Neural progenitor cell (in vitro differentiated cells): ENCODE measurements around the gene PPL. TPM values are rescaled to one million over a fixed set of nuclear protein-coding genes. Genes with fewer than 3 reads are reported as not detected.
"Not testable (repeated sequence)": the region's sequence is repeated elsewhere in the genome, so short reads cannot be mapped to it uniquely, and the experiment has no call there.

Experiments used
- DNase-seq: peaks from one replicate; pipeline ENCODE4 v3.0.0-alpha.2; 2016; ENCODE audit warnings: low spot score
- H2AFZ ChIP-seq: fragments of 200-600 bp; sonication (generic); replicated peaks from 2 replicates; pipeline ENCODE4 v1.6.1; 2016; ENCODE audit warnings: antibody characterized with exemption
- H3F3A ChIP-seq: fragments of 200-600 bp; sonication (generic); 2 replicates; pipeline ENCODE4 v1.6.1; 2016; ENCODE audit warnings: antibody characterized with exemption, low read depth
- H3K27ac ChIP-seq: fragments of 200-600 bp; sonication (generic); 2 replicates; pipeline ENCODE4 v1.5.1; 2016; ENCODE audit warnings: mild to moderate bottlenecking
- H3K27me3 ChIP-seq: fragments of 200-600 bp; sonication (generic); 2 replicates; pipeline ENCODE4 v1.6.1; 2016; ENCODE audit warnings: mild to moderate bottlenecking, moderate library complexity
- H3K36me3 ChIP-seq: fragments of 200-600 bp; sonication (generic); 2 replicates; pipeline ENCODE4 v1.5.1; 2016
- H3K4me1 ChIP-seq: fragments of 200-600 bp; sonication (generic); 2 replicates; pipeline ENCODE4 v1.6.1; 2016; ENCODE audit warnings: mixed run types
- H3K4me2 ChIP-seq: fragments of 200-600 bp; sonication (generic); 2 replicates; pipeline ENCODE4 v1.6.1; 2016
- H3K4me3 ChIP-seq: fragments of 200-600 bp; sonication (generic); 2 replicates; pipeline ENCODE4 v1.5.1; 2016
- H3K79me2 ChIP-seq: fragments of 200-600 bp; sonication (generic); 2 replicates; pipeline ENCODE4 v1.6.1; 2016; ENCODE audit warnings: low read depth
- H3K9ac ChIP-seq: fragments of 200-600 bp; sonication (generic); 2 replicates; pipeline ENCODE4 v1.6.1; 2016
- H3K9me3 ChIP-seq: fragments of 200-600 bp; sonication (generic); 2 replicates; pipeline ENCODE4 v1.5.1; 2016; ENCODE audit warnings: low read depth
- H4K20me1 ChIP-seq: fragments of 200-600 bp; sonication (generic); 2 replicates; pipeline ENCODE4 v1.6.1; 2016; ENCODE audit warnings: low read depth
- H3K27ac Mint-ChIP-seq: 3 replicates; pipeline ENCODE4 v1.8.0; 2021; ENCODE audit warnings: mixed read lengths
- H3K27me3 Mint-ChIP-seq: 2 replicates; pipeline ENCODE4 v1.8.0; 2022; ENCODE audit warnings: low read depth, mild to moderate bottlenecking, inconsistent platforms, moderate library complexity, mixed read lengths; ENCODE audit not compliant: insufficient read depth
- H3K36me3 Mint-ChIP-seq: 3 replicates; pipeline ENCODE4 v1.8.0; 2021; ENCODE audit warnings: mixed read lengths
- H3K4me1 Mint-ChIP-seq: 3 replicates; pipeline ENCODE4 v1.8.0; 2021; ENCODE audit warnings: mixed read lengths
- H3K4me3 Mint-ChIP-seq: 3 replicates; pipeline ENCODE4 v1.8.0; 2021; ENCODE audit warnings: mild to moderate bottlenecking, moderate library complexity, mixed read lengths
- H3K9me3 Mint-ChIP-seq: 3 replicates; pipeline ENCODE4 v1.8.0; 2020; ENCODE audit warnings: mixed read lengths
- EZH2 ChIP-seq: fragments of 200-600 bp; sonication (generic); IDR thresholded peaks from 2 replicates; pipeline ENCODE4 v1.6.1; 2017; ENCODE audit warnings: antibody characterized with exemption, mild to moderate bottlenecking, moderate library complexity
- EZH2phosphoT487 ChIP-seq: fragments of 200-600 bp; sonication (generic); IDR thresholded peaks from 2 replicates; pipeline ENCODE4 v1.6.1; 2017; ENCODE audit warnings: antibody characterized with exemption
- total RNA-seq: library from RNA; depleted of rRNA; stranded (reverse); fragments of >200 nt; gene quantifications from 2 replicates; pipeline ENCODE4 v1.2.3, GENCODE V29; 2015; ENCODE audit warnings: low replicate concordance
- TF ChIP-seq, protein P1 (sequence below): fragments of 200-600 bp; sonication (generic); IDR thresholded peaks from 2 replicates; pipeline ENCODE4 v1.5.1; 2017; ENCODE audit warnings: antibody characterized with exemption, mild to moderate bottlenecking

The PPL gene
- total RNA-seq, 1 donor from 2014 or later = 1.0 TPM

- H3K36me3 Mint-ChIP-seq = no peaks in the 10 kb centered on the region
- no peak overlapping the region for H3K27ac ChIP-seq
- H3K27ac Mint-ChIP-seq = no peak overlapping the region
- no peak overlapping the region for H3K4me3 ChIP-seq
- H3K36me3 ChIP-seq = no peaks in the 10 kb centered on the region
- TF ChIP-seq EZH2 = no peak
- TF ChIP-seq, protein P1, sequence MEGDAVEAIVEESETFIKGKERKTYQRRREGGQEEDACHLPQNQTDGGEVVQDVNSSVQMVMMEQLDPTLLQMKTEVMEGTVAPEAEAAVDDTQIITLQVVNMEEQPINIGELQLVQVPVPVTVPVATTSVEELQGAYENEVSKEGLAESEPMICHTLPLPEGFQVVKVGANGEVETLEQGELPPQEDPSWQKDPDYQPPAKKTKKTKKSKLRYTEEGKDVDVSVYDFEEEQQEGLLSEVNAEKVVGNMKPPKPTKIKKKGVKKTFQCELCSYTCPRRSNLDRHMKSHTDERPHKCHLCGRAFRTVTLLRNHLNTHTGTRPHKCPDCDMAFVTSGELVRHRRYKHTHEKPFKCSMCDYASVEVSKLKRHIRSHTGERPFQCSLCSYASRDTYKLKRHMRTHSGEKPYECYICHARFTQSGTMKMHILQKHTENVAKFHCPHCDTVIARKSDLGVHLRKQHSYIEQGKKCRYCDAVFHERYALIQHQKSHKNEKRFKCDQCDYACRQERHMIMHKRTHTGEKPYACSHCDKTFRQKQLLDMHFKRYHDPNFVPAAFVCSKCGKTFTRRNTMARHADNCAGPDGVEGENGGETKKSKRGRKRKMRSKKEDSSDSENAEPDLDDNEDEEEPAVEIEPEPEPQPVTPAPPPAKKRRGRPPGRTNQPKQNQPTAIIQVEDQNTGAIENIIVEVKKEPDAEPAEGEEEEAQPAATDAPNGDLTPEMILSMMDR = no peak
- no peak for TF ChIP-seq EZH2phosphoT487
- no peak overlapping the region for H3K4me3 Mint-ChIP-seq
- H2AFZ ChIP-seq = no peak overlapping the region
- peaks cover 2% of the 10 kb centered on the region for H3K9me3 Mint-ChIP-seq
- no peaks in the 10 kb centered on the region for H3F3A ChIP-seq
- no peaks in the 10 kb centered on the region for H4K20me1 ChIP-seq
- no peak for DNase-seq
- no peaks in the 10 kb centered on the region for H3K4me1 ChIP-seq
- H3K9me3 ChIP-seq = no peaks in the 10 kb centered on the region
- H3K4me2 ChIP-seq = no peak overlapping the region
- no peak overlapping the region for H3K9ac ChIP-seq
- peaks cover 3% of the 10 kb centered on the region for H3K27me3 Mint-ChIP-seq
- H3K27me3 ChIP-seq = no peaks in the 10 kb centered on the region
- no peaks in the 10 kb centered on the region for H3K79me2 ChIP-seq
- H3K4me1 Mint-ChIP-seq = no peaks in the 10 kb centered on the region
These were observed 37.5 kb downstream of the PPL start for GRCh38 chr16:4899474-4899846.

- Mint-ChIP-seq H3K27me3 (peaks cover 3% of the 10 kb centered on the region), H3K27ac (no peak overlapping the region), H3K9me3 (peaks cover 2% of the 10 kb centered on the region), H3K4me1 (peaks cover under 1% of the 10 kb centered on the region), H3K36me3 (no peaks in the 10 kb centered on the region), H3K4me3 (no peak overlapping the region)
- Histone ChIP-seq H3K27me3 (no peaks in the 10 kb centered on the region), H3K9me3 (no peaks in the 10 kb centered on the region), H2AFZ (no peak overlapping the region), H3K36me3 (no peaks in the 10 kb centered on the region), H4K20me1 (no peaks in the 10 kb centered on the region), H3K9ac (no peak overlapping the region), H3K4me3 (no peak overlapping the region), H3K79me2 (no peaks in the 10 kb centered on the region), H3K4me1 (no peaks in the 10 kb centered on the region), H3K27ac (no peak overlapping the region), H3F3A (no peaks in the 10 kb centered on the region), H3K4me2 (no peak overlapping the region)
- TF ChIP-seq, protein P1 = no peak
- TF ChIP-seq EZH2phosphoT487 (no peak), EZH2 (no peak)
- no peak for DNase-seq
These were observed 38.0 kb downstream of the PPL start for GRCh38 chr16:4898811-4899473.

GRCh38 chr16:4897328-4897727, 39.6 kb downstream of the PPL start:
- Mint-ChIP-seq H3K27me3 (peaks cover 3% of the 10 kb centered on the region), H3K4me3 (no peak overlapping the region), H3K9me3 (peaks cover 2% of the 10 kb centered on the region), H3K27ac (no peak overlapping the region), H3K36me3 (no peaks in the 10 kb centered on the region), H3K4me1 (peaks cover 4% of the 10 kb centered on the region)
- Histone ChIP-seq H3K9ac (no peak overlapping the region), H3K27me3 (no peaks in the 10 kb centered on the region), H2AFZ (no peak overlapping the region), H3K27ac (no peak overlapping the region), H3K79me2 (no peaks in the 10 kb centered on the region), H3K36me3 (no peaks in the 10 kb centered on the region), H3F3A (no peaks in the 10 kb centered on the region), H3K4me2 (no peak overlapping the region), H4K20me1 (no peaks in the 10 kb centered on the region), H3K4me3 (no peak overlapping the region), H3K9me3 (no peaks in the 10 kb centered on the region), H3K4me1 (no peaks in the 10 kb centered on the region)
- TF ChIP-seq EZH2phosphoT487 (no peak), EZH2 (no peak)
- TF ChIP-seq, protein P1 = no peak
- no peak for DNase-seq

GRCh38 chr16:4896761-4897160, 40.2 kb downstream of the PPL start:
- H3K27ac Mint-ChIP-seq, H3K4me1 Mint-ChIP-seq, H3K27me3 Mint-ChIP-seq: not testable (repeated sequence)

More at GRCh38 chr16:4896761-4897160, 40.2 kb downstream of the PPL start:
- H3K27ac ChIP-seq, H3K4me3 ChIP-seq, H3K9me3 Mint-ChIP-seq, H3K36me3 ChIP-seq, H3F3A ChIP-seq, H3K4me1 ChIP-seq, H3K4me3 Mint-ChIP-seq, H3K9ac ChIP-seq, H3K4me2 ChIP-seq, H4K20me1 ChIP-seq, DNase-seq, H2AFZ ChIP-seq, H3K36me3 Mint-ChIP-seq, H3K9me3 ChIP-seq, H3K79me2 ChIP-seq, H3K27me3 ChIP-seq: not testable (repeated sequence)
